ENCODE data around the gene SESN2.

The SESN2 gene

GRCh38 chr1:28259252-28259933, at the start of gene SESN2:
Gene SESN2, plus strand, starts transcription at chr1:28259518. Its CDS starts 330 bp downstream, at chr1:28259848.
- peak; percentile 99 for DNase-seq (ENCODE audit: low spot score)

- no peak for DNase-seq (ENCODE audit: low spot score)
These were observed 49.6 kb upstream of the SESN2 start for GRCh38 chr1:28209700-28210099.

- no peak for DNase-seq (ENCODE audit: low spot score)
These were observed 46.0 kb upstream of the SESN2 start for GRCh38 chr1:28213315-28213714.

GRCh38 chr1:28229089-28229488, 30.2 kb upstream of the SESN2 start:
- DNase-seq (ENCODE audit: low spot score): no peak

- DNase-seq (ENCODE audit: low spot score): no peak
These were observed 29.3 kb upstream of the SESN2 start for GRCh38 chr1:28229996-28230395.

- peak; percentile 93 for DNase-seq (ENCODE audit: low spot score)
These were observed 26.6 kb upstream of the SESN2 start, which contains the start of gene DNAJC8 for GRCh38 chr1:28232558-28233263. Gene DNAJC8, minus strand, starts transcription at chr1:28233029. Its CDS starts 31 bp downstream, at chr1:28232998.

- DNase-seq (ENCODE audit: low spot score): no peak
These were observed 26.1 kb upstream of the SESN2 start for GRCh38 chr1:28233264-28233606.

GRCh38 chr1:28235755-28236655, 23.3 kb upstream of the SESN2 start, which contains the start of gene ATP5IF1:
Gene ATP5IF1, plus strand, starts transcription at chr1:28236124. Its CDS starts 60 bp downstream, at chr1:28236184.
- peak; percentile 96 for DNase-seq (ENCODE audit: low spot score)

GRCh38 chr1:28236656-28237322, 22.5 kb upstream of the SESN2 start:
- DNase-seq (ENCODE audit: low spot score): no peak

- no peak for DNase-seq (ENCODE audit: low spot score)
These were observed 20.3 kb upstream of the SESN2 start for GRCh38 chr1:28239004-28239403.

GRCh38 chr1:28240024-28240423, 19.3 kb upstream of the SESN2 start:
- DNase-seq (ENCODE audit: low spot score): no peak

- DNase-seq (ENCODE audit: low spot score): no peak
These were observed 17.6 kb upstream of the SESN2 start for GRCh38 chr1:28241638-28242241.

- DNase-seq (ENCODE audit: low spot score): peak; percentile 38
These were observed 15.5 kb upstream of the SESN2 start for GRCh38 chr1:28243685-28244311.

GRCh38 chr1:28244549-28245251, 14.6 kb upstream of the SESN2 start:
- DNase-seq (ENCODE audit: low spot score): no peak

GRCh38 chr1:28246427-28246832, 12.9 kb upstream of the SESN2 start:
- DNase-seq (ENCODE audit: low spot score): peak; percentile 70

- DNase-seq (ENCODE audit: low spot score): no peak
These were observed 11.6 kb upstream of the SESN2 start for GRCh38 chr1:28247612-28248272.

- DNase-seq (ENCODE audit: low spot score): peak; percentile 83
These were observed 10.9 kb upstream of the SESN2 start for GRCh38 chr1:28248273-28249012.

GRCh38 chr1:28249013-28249865, 10.1 kb upstream of the SESN2 start:
- peak; percentile 36 for DNase-seq (ENCODE audit: low spot score)
